ENCODE results near the gene EIF6.

Gene EIF6

GRCh38 chr20:35252037-35252461 lies 32.5 kb downstream of the EIF6 start:
- Histone ChIP-seq H3K27ac (no peak overlapping the region), H3K27me3 (replicated peaks) (no peaks in the 10 kb centered on the region), H3K4me3 (ENCODE audit: low read depth, low read length) (no peak overlapping the region), H3K36me3 (replicated peaks) (no peaks in the 10 kb centered on the region)
- in situ Hi-C loops (cut with HindIII; ENCODE audit: low pct_ligation_motif_present, low sequenced_read_pairs), result no loop called here
- DNase-seq, result no peak
- no peak for TF ChIP-seq CTCF (IDR thresholded peaks at IDR 0.05; ENCODE audit: low read depth, low read length, missing control alignments)

GRCh38 chr20:35251613-35251940 lies 33.0 kb downstream of the EIF6 start:
- Histone ChIP-seq H3K27ac (no peak overlapping the region), H3K27me3 (replicated peaks) (no peaks in the 10 kb centered on the region), H3K36me3 (replicated peaks) (no peaks in the 10 kb centered on the region), H3K4me3 (ENCODE audit: low read depth, low read length) (no peak overlapping the region)
- DNase-seq, result no peak
- in situ Hi-C loops (cut with HindIII; ENCODE audit: low pct_ligation_motif_present, low sequenced_read_pairs), result no loop called here
- no peak for TF ChIP-seq CTCF (IDR thresholded peaks at IDR 0.05; ENCODE audit: low read depth, low read length, missing control alignments)

GRCh38 chr20:35248641-35249475 lies 35.7 kb downstream of the EIF6 start:
- Histone ChIP-seq H3K27me3 (replicated peaks) (no peaks in the 10 kb centered on the region), H3K27ac (no peak overlapping the region), H3K36me3 (replicated peaks) (no peaks in the 10 kb centered on the region), H3K4me3 (ENCODE audit: low read depth, low read length) (no peak overlapping the region)
- in situ Hi-C loops (cut with HindIII; ENCODE audit: low pct_ligation_motif_present, low sequenced_read_pairs), result no loop called here
- no peak for DNase-seq
- TF ChIP-seq CTCF (IDR thresholded peaks at IDR 0.05; ENCODE audit: low read depth, low read length, missing control alignments), result no peak

- no peaks in the 10 kb centered on the region for H3K36me3 ChIP-seq (replicated peaks)
- no peak for DNase-seq
- no peaks in the 10 kb centered on the region for H3K27me3 ChIP-seq (replicated peaks)
- in situ Hi-C loops (cut with HindIII; ENCODE audit: low pct_ligation_motif_present, low sequenced_read_pairs), result no loop called here
- H3K4me3 ChIP-seq (ENCODE audit: low read depth, low read length), result no peak overlapping the region
- no peak overlapping the region for H3K27ac ChIP-seq
- TF ChIP-seq CTCF (IDR thresholded peaks at IDR 0.05; ENCODE audit: low read depth, low read length, missing control alignments), result no peak
These were observed 37.8 kb downstream of the EIF6 start for GRCh38 chr20:35246723-35247122.

- DNase-seq, result no peak
- TF ChIP-seq CTCF (IDR thresholded peaks at IDR 0.05; ENCODE audit: low read depth, low read length, missing control alignments), result no peak
- Histone ChIP-seq H3K36me3 (replicated peaks) (no peaks in the 10 kb centered on the region), H3K27ac (no peak overlapping the region), H3K27me3 (replicated peaks) (no peaks in the 10 kb centered on the region), H3K4me3 (ENCODE audit: low read depth, low read length) (no peak overlapping the region)
- in situ Hi-C loops (cut with HindIII; ENCODE audit: low pct_ligation_motif_present, low sequenced_read_pairs), result no loop called here
These were observed 40.6 kb downstream of the EIF6 start for GRCh38 chr20:35243986-35244385.

- TF ChIP-seq CTCF (IDR thresholded peaks at IDR 0.05; ENCODE audit: low read depth, low read length, missing control alignments), result no peak
- in situ Hi-C loops (cut with HindIII; ENCODE audit: low pct_ligation_motif_present, low sequenced_read_pairs), result no loop called here
- Histone ChIP-seq H3K4me3 (ENCODE audit: low read depth, low read length) (no peak overlapping the region), H3K27ac (no peak overlapping the region), H3K27me3 (replicated peaks) (no peaks in the 10 kb centered on the region), H3K36me3 (replicated peaks) (no peaks in the 10 kb centered on the region)
- no peak for DNase-seq
These were observed 41.3 kb downstream of the EIF6 start for GRCh38 chr20:35243317-35243716.
